ENCODE results near the gene SKIC3.

DNA sequence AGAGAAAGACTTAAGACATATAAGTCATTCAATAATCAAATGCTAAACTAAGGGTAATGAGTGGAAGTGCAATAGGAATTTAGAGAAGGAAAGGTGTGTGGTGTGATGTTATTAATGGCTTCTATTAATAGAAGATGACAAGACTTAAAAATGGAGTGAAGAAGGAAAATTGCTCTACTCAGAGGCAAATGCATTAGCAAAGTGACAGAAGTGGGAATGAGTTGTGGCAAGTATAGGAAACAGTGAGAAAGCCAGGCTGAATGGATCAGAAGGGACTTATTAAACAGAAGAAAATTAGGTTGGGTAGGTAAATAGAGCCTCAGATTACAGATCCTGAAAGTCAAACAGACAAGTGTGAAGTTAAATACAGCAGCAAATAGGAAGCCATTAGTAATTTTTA lies 5.7 kb downstream of the SKIC3 start:
- TF ChIP-seq CTCF (IDR thresholded peaks at IDR 0.05; ENCODE audit: low read depth, low read length, poor library complexity, severe bottlenecking): no peak
- TF ChIP-seq EZH2phosphoT487 (IDR thresholded peaks at IDR 0.05; ENCODE audit: borderline replicate concordance, low read length): no peak

Measured in DOHH2 (cell line).